ENCODE measurements around the gene LMTK2. TPM values are rescaled to one million over a fixed set of nuclear protein-coding genes. Genes with fewer than 3 reads are reported as not detected.

LMTK2 gene
- total RNA-seq, 1 experiment from 2014 or later, result 17.8 TPM

- ChIA-PET POLR2A (interaction anchor here (1.0 to 1.3 kb wide), 2 partner anchors 146 to 194 kb away, joined by 3 to 7 read pairs; no protein-coding TSS in a partner anchor), CTCF (interaction anchor here (1.4 to 7.0 kb wide), 7 partner anchors 57 to 295 kb away, joined by 3 to 221 read pairs (median 9); partner anchors contain the start of genes ASNS and LMTK2), RAD21 (ENCODE audit: low non-redundant PET in 1 of 2, low total read pairs in 2 of 2, uncharacterized antibody in 2 of 2, unreplicated experiment in 2 of 2) (interaction anchor here in 1 of 2 experiments (2.0 kb wide), 1 partner anchor 146 kb away, joined by 19 read pairs; no protein-coding TSS in a partner anchor)
- H3K36me3 ChIP-seq (ENCODE audit: control insufficient read depth in 1 of 2, insufficient read depth in 2 of 2, low read length in 2 of 2), result no peaks in the 10 kb centered on the region
- no peaks in the 10 kb centered on the region for H4K20me1 ChIP-seq (ENCODE audit: insufficient read depth)
- DNase-seq (ENCODE audit: low read depth, low spot score) (no peak), ATAC-seq (no peak)
- no peak overlapping the region for H2AFZ ChIP-seq (ENCODE audit: low read depth, low read length, poor library complexity, severe bottlenecking)
- H3K9ac ChIP-seq (ENCODE audit: low read length), result no peak overlapping the region
- no peak overlapping the region for H3K4me2 ChIP-seq (ENCODE audit: low read length)
- H3K9me3 ChIP-seq (ENCODE audit: control insufficient read depth in 1 of 2, insufficient read depth in 1 of 2, low read depth in 1 of 2, low read length in 2 of 2), result no peaks in the 10 kb centered on the region
- no peaks in the 10 kb centered on the region for H3K9me2 ChIP-seq (ENCODE audit: insufficient read depth)
- no TSS peak for BruUV-seq (replicated peaks)
- TF ChIP-seq ATF3 (IDR thresholded peaks at IDR 0.05) (no peak), FOSL1 (IDR thresholded peaks at IDR 0.05; ENCODE audit: low read depth) (no peak), POLR2A (IDR thresholded peaks at IDR 0.05; ENCODE audit: borderline replicate concordance, extremely low read depth, insufficient read depth, insufficient read length) (no peak), JUND (IDR thresholded peaks at IDR 0.05) (no peak), CEBPB (IDR thresholded peaks at IDR 0.05; ENCODE audit: low read depth) (no peak), SRF (IDR thresholded peaks at IDR 0.05; ENCODE audit: low read depth) (no peak), EGR1 (IDR thresholded peaks at IDR 0.05; ENCODE audit: low read depth) (no peak), ZBTB33 (IDR thresholded peaks at IDR 0.05; ENCODE audit: extremely low read depth, insufficient replicate concordance, low read length) (no peak), TCF7L2 (IDR thresholded peaks at IDR 0.05; ENCODE audit: borderline replicate concordance, extremely low read depth, insufficient read depth, insufficient read length) (no peak), RAD21 (IDR thresholded peaks at IDR 0.05; ENCODE audit: low read depth) (no peak), SIN3A (IDR thresholded peaks at IDR 0.05; ENCODE audit: low read depth) (no peak), ZNF274 (IDR thresholded peaks at IDR 0.05; ENCODE audit: low read depth, low read length) (no peak), EZH2 (IDR thresholded peaks at IDR 0.05) (no peak)
- TF ChIP-seq, protein P1, sequence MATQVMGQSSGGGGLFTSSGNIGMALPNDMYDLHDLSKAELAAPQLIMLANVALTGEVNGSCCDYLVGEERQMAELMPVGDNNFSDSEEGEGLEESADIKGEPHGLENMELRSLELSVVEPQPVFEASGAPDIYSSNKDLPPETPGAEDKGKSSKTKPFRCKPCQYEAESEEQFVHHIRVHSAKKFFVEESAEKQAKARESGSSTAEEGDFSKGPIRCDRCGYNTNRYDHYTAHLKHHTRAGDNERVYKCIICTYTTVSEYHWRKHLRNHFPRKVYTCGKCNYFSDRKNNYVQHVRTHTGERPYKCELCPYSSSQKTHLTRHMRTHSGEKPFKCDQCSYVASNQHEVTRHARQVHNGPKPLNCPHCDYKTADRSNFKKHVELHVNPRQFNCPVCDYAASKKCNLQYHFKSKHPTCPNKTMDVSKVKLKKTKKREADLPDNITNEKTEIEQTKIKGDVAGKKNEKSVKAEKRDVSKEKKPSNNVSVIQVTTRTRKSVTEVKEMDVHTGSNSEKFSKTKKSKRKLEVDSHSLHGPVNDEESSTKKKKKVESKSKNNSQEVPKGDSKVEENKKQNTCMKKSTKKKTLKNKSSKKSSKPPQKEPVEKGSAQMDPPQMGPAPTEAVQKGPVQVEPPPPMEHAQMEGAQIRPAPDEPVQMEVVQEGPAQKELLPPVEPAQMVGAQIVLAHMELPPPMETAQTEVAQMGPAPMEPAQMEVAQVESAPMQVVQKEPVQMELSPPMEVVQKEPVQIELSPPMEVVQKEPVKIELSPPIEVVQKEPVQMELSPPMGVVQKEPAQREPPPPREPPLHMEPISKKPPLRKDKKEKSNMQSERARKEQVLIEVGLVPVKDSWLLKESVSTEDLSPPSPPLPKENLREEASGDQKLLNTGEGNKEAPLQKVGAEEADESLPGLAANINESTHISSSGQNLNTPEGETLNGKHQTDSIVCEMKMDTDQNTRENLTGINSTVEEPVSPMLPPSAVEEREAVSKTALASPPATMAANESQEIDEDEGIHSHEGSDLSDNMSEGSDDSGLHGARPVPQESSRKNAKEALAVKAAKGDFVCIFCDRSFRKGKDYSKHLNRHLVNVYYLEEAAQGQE (IDR thresholded peaks at IDR 0.05; ENCODE audit: low read depth), result no peak
- TF ChIP-seq, protein P2, sequence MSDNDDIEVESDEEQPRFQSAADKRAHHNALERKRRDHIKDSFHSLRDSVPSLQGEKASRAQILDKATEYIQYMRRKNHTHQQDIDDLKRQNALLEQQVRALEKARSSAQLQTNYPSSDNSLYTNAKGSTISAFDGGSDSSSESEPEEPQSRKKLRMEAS (IDR thresholded peaks at IDR 0.05), result no peak
- intact Hi-C loops (cut with micrococcal nuclease), result loop anchor here (1.0 to 10.0 kb wide), 4 partner anchors 61 to 1063 kb away; partner anchors contain the start of genes ASNS and LMTK2
- H3K27ac ChIP-seq (ENCODE audit: low read depth, low read length), result no peak overlapping the region
- H3K27me3 ChIP-seq (ENCODE audit: insufficient read depth, low read length), result no peaks in the 10 kb centered on the region
- H3K4me1 ChIP-seq (ENCODE audit: control insufficient read depth in 1 of 2, insufficient read depth in 2 of 2, low read length in 2 of 2), result peaks cover 0 to 2% of the 10 kb centered on the region in 2 experiments; a peak in 1 of 4 replicates
- H3K4me3 ChIP-seq (replicated peaks in 1 of 2; ENCODE audit: low read depth in 1 of 2, low read length in 2 of 2), result no peak overlapping the region
- peaks cover 4% of the 10 kb centered on the region; the same call in 1 of the 2 replicates for H3K79me2 ChIP-seq (ENCODE audit: insufficient read depth, low read length)
Measured at GRCh38 chr7:98167653-98168052, 61.0 kb downstream of the LMTK2 start.

Data from HCT116 (cell line).